HG03060 (cell line): Measurements from ENCODE around the gene C3orf20.
"Not testable (repeated sequence)": the region's sequence is repeated elsewhere in the genome, so short reads cannot be mapped to it uniquely, and the experiment has no call there.

ENCODE experiments used
- ATAC-seq: cut with Tn5 transposase; IDR thresholded peaks from one replicate; pipeline ENCODE4 v1.9.1; 2021; ENCODE audit warnings: low read depth, moderate number of reproducible peaks; ENCODE audit not compliant: unreplicated experiment

C3orf20 gene

DNA sequence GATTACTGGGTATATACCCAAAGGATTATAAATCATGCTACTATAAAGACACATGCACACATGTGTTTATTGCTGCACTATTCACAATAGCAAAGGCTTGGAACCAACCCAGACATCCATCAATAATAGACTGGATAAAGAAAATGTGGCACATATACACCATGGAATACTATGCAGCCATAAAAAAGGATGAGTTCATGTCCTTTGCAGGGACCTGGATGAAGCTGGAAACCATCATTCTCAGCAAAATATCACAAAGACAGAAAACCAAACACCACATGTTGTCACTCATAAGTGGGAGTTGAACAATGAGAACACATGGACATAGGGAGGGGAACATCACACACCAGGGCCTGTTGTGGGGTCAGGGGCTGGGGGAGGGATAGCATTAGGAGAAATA, 78.0 kb downstream of the C3orf20 start:
- ATAC-seq = not testable (repeated sequence)

DNA sequence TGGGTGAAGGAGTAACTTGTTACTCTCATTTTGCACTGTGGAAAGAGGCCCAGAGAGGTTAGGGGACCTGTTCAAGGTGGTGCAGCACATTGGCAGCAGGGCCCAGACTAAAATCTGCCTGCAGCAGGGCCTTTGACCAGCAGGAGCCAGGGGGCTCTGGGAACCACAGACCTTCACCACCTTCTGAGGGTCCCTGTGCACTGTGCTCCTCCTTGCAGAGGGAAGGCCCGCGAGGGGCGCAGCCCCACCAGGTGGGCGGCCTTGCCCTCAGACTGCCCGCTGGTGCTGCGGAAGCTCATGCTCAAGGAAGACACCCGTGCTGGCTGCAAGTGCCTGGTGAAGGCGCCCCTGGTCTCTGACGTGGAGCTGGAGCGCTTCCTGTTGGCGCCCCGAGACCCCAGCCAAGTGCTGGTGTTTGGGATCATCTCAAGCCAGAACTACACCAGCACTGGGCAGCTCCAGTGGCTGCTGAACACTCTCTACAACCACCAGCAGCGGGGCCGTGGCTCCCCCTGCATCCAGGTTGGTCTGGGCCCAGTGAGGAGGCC, 82.3 kb downstream of the C3orf20 start:
- no peak for ATAC-seq

DNA sequence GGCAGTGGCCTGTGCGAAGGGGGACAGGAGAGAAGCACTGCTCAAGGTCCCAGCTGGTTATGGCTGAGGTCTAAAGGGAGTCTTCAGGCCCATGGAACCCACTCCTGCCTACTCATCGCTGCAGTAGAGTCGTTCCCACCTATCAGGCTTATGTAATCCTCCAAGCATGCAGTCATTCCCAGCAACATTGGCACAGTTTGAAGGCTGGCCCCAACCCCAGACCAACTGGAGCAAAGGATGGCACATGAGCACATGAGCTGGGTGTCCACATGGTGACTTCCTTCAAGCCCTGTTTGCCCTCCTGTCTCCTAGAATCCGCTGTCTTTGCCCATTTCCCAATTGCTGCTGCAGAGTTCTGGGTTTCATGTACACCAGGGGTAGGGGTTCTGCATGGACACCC, 83.4 kb downstream of the C3orf20 start:
- no peak for ATAC-seq

DNA sequence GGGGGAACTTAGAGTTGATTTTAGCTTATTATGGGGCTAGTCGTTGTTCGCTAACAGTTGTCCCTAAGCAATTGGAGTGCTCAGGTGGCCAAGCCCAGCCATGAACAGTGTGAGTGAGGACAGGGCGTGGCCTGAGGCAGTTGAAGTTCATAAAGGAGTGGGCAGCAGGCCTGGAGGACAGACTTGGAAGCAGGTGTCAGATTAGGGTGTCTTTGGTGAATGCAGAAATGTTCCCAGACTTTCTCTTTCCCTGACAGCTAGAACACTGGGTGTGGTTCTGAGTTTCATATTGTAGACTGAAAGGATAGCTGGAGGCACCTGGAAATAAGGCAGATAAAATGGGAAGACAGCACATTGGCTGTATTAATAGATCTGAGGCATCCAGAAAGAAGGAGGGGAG, 84.0 kb downstream of the C3orf20 start:
- ATAC-seq = no peak

DNA sequence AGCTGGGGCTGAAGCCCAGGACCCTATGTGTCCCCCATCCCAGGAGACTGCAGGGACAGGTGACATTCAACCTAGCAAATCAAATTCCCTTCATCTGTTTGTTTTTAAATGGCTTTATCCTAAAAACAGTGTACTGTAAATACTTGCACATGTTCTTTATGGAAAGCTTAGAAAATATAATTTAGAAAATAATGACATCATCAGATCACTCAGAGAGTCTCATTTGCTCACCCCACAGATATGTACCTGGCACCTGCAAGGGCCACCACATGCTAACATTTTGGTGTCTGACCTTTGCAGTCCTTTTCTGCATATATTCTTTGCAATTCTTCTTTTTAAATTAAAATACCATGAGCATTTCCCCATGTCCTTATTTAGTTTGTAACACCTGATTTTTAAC, 85.2 kb downstream of the C3orf20 start:
- no peak for ATAC-seq

DNA sequence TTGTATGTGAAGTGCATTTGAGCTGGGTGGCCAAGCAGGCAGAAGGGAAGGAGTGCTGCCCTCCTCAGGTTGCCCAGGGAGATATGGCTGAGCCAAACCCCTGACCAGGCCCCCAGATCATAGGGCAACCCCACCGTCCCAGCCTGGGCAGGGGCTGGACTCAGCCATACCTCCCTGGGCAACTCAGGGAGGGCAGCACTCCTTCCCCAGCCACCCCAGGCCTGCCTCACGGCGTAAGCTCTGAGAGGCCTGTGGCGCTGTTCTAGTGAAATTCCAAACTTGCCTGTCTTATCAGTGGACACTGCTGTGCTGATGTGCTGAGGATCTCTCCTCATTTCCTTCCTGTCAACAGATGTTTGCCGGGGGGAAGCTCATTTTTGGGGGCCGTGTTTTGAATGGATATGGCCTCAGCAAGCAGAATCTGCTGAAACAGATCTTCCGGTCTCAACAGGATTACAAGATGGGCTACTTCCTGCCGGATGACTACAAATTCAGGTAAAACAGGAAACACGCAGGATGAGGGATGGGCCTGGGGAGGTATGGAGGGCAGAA, 86.3 kb downstream of the C3orf20 start:
- no peak for ATAC-seq

DNA sequence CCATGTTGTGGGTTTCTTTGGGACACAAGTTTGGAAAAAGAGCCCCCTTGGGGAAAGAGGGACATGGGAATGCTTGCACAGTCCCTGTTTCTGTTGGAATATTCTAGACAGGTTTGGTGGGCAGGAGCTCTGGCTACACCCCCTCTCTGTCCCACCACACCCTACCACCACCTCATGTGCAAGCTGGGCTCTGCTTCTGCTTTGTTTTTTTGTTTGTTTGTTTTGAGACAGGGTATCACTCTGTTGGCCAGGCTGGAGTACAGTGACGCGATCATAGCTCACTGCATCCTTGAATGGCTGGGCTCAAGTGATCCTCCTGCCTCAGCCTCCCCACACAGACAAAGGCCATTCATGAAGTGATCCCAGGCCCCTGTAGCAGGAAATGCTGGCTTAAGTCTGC, 86.9 kb downstream of the C3orf20 start:
- ATAC-seq = no peak

DNA sequence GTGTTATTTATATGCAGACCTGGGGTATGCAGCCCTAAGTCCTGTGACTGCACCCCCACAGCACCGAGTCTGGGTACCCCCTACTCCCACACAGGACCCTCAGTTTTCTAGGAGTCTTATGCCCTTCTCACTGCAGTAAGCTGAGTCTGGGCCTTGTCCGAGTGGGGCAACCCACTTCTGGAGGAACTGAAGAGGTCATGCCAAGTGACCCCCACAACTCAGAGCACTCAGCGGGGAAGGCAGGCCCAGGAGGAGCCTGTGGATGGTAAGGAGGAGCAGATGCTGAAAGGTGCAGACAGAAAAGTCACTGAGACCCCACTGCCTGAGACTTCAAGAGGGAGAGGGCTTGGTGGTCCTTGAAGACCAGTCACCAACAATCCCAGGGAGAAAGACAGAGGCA, 87.8 kb downstream of the C3orf20 start:
- no peak for ATAC-seq

DNA sequence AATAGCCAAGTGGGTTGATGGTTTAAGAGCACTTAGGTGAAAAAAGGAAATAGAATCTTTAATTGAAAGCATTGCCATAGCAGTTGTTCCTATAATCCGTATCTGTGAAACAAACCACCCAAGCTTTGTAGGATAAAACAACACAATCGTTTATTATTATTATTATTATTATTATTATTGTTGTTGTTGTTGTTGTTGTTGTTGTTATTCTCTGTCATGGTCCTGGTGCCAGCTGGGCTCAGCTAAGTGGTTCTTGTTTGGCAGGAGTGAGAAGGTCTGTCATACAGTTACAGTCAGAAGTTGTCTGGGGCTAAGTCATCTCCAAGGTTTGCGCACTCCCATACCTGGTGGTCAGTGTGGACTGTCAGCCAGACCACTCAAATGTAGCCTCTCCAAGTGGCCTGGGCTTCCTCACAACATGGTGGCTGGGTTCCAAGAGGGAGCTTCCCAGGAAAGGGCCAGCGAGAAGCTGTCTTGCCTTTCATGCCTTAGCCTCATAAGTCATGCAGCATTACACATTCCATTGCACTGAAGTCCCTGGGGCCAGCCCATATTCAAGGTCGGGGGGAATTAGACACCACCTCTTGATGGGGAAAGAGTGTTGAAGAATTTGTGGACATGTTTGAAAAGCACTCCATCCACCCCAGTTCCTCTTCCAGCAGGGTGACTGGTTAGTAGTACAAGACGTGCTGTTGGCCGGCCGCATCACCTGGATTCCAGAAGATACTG, 89.6 kb downstream of the C3orf20 start:
- ATAC-seq = no peak

DNA sequence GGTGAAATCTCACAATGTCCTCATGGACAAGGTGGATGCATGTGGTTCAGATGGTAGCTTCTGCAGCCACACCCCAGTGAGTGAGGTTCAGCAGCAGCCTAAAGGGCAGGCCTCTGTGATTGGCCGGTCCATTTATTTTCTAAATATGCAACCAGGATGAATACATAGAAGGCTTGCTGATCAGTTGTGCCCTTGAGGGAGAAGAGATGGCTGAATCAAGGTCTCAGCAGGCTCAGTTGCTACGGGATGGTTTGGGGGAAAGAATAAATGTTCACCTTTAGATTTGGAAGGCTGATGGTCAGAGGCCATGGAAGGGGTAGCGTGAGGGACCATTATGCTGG, 90.1 kb downstream of the C3orf20 start:
- ATAC-seq = no peak

DNA sequence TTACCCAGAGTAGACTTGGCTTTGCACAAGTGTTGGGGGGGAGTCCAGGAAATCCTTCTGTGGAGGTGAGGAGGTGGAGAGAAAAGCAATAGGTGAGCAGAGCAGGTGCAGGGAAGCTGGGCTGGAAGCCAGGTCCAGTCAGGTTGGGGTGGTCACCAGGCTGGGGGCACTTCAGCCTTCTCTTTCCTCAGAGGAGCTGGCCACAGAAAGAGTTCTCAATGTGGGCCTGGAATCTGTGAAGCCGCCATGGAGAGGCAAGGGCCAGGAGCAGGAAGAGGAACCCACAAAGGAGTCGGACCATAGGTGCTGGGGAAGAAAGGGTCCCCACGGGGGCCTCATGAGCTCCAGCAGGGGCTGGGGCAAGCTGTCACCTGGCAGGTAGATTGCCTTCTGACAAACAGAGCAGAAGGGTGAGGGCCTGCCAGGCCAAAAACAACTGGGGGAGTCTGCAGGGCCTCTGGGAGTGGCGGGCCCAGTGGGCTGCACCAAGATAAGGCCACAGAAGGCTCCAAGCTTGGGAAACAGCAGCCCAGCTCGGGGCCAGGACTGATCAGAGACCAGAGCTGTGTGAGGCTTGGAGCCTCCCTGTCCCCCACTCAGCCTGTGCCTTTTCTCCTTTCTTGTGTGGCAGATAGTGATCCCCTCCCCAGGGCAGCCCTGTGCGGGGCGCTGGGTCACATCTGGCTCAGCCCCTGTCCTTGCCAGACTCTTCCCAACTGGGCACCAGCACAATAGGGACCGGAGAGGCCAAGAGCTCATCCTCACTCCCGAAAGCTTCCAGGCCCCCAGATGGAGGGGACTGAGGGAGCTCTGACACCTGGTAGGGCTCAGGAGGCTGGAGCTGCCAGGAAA, 90.9 kb downstream of the C3orf20 start:
- no peak for ATAC-seq

DNA sequence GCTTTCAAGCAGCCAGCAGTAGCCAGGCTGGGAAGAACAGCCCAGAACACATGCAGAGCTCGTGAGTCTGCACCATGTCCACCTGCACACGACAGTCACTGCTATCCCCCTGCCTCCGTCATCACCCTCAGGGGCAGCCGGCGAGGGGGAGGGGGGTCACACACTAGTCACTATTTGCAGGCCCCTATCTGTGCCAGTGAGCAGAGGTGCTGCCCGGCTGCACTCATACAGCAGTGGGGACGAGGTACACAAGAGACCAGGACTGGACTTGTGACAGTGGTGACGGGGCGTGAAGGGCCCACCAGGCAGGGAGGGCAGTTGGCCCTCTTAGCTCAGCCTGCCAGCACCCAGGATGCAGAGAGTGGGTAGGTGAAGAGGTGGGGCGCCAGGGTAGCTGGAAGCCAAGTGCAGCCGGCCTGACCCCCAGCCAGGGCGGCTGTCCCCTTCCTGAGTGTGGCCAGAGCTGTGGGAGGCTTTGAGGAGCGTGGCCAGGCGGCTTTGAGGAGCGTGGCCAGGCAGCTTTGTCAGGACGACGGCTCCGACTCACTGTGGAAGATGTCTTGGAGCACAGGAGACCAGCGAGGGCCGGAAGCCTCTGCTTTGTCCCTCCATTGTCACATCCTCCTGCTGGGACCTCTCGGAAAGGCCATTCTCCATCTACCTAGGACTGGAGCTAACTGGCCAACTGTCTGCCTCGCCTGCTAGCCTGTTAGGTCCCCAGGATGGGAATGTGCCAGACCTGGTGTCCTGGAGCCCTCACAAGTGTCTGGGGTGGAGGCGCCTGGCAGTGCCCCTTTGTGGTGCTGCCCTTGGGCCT, 91.7 kb downstream of the C3orf20 start:
- no peak for ATAC-seq

DNA sequence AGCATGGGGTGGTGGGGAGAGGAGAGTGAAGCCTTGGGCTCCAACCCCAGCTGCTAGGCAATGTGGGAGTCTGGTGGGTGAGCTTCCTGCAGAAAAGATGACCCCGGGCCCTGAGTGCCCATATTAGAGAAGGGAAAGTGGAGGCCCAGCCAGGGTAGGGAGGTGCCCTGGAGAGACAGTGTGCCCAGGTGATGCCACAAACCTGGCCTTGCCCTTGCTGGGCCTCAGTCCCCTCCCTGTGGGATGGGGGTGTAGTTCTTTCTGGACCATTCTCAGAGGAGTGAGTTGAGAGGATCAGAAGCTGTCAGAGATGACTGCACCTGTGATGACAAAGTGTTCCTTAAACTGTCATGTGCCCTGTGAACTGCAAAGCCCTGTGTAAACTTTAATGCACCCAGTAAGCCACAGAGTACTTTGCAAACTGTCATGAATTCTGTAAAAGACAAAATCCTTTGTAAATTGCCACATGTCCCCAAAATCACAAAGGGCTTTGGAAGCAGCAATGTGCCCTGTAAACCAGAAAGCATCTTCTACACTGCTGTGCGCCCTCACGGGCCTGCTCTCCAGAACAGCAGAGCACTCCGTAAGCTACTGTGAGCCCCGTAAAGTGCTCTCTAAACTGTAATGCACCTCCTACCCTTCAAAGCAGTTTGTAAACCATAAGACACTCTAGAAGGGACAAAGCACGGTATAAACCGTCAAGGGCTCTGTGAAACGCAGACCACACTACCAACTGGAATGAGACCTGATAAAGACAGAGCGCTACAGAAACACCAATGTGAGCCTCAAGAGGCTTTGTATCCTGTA, 92.5 kb downstream of the C3orf20 start:
- no peak for ATAC-seq

DNA sequence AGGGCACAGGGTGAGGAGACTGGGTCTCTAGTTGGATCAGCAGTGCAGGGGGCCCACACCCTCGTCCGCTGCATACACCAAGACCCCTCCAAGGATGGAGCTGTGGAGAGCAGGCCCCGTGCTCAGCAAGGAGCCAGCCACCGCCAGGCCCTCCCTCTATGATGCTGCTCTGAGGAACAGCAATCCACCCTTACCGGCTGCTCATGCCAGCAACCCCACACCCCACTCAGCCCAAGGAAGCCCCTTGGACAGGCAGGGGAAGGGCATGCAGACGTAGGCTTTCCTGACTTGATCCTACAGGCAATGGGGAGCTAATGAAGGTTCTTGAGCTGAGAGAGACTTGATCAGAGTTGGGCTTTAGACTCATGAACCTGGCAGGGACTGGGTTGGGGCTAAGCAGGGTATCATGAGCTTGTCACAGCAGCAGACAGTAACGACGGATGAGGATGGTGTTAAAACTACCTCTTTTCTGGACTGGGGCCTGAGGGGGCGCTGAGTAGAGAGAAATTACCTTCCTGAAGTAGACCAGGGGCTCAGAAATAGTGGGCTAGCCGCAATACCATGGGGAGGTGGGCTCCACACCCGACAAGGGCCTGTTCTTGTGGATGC, 93.3 kb downstream of the C3orf20 start:
- no peak for ATAC-seq

DNA sequence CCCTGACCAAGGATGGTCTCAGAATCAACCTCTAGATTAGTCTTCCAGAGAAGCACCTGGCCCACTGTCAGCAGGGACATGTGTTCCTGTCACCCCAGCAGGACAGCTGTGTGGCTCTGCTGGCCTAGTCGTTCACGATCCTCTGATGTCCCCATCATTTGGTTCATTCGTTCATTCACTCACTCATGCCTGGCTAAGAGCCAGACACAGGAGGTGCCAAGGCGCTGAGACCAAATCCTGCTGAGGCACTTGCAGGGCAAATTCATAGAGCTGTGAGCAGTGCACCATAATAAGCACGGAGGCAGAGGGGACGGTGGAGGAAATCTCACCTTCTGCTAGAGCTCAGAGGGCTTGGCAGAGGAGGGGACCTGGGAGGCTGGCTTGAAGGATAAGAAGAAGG, 93.9 kb downstream of the C3orf20 start:
- no peak for ATAC-seq

DNA sequence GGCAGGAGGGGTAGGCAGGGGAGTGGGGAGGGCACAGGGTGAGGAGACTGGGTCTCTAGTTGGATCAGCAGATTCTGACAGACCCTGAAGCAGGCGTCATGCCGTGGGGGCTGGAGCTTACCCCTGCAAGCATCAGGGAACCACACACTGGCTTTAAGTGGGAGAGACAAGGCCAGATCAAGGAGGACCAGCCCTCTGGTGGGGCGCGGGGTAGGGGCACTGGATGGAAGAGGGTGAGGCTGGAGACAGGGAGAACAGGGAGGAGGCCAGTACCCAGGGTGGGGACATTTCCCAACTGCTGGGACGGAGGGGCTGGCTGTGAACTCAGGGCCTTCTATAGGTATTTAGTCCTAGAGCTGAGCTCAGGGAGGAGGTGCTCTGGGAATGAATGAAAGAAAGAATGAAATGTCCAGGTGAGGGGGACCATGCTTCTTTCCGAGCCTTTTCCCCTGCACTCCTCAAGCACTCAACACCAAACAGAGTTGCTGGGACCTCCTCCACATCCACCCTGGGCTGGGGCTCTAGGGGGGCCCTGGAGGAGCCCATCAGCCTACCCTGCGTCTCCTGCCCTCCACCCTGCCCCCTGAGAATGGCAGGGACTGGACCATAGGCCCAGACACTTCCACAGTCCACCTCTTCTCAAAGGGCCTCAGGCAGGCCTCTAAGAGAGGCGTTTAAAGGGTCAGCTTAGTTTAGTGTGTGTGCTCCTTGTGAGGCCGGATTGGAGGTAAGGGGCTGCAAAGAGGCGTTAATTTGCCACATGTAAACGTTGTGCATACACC, 94.8 kb downstream of the C3orf20 start:
- ATAC-seq = no peak

DNA sequence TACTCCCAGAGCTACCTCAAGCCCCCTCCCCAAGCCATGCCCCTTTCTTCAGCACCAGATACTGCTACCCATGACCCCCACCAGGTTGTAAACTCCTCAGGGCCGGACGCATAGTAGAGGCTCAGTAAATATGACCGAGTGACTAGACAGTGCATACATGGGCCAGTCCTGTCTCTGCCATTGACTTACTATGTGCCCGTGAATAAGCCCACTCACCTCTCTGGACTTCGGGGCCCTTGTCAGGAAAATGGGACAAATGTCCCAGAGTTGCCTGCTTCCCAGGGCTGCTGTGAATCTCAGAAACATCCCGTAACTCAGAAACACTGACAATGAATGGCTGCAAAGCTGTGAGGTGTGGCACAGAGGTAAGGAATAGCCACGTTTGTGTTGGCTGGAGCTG, 95.7 kb downstream of the C3orf20 start:
- ATAC-seq = no peak

DNA sequence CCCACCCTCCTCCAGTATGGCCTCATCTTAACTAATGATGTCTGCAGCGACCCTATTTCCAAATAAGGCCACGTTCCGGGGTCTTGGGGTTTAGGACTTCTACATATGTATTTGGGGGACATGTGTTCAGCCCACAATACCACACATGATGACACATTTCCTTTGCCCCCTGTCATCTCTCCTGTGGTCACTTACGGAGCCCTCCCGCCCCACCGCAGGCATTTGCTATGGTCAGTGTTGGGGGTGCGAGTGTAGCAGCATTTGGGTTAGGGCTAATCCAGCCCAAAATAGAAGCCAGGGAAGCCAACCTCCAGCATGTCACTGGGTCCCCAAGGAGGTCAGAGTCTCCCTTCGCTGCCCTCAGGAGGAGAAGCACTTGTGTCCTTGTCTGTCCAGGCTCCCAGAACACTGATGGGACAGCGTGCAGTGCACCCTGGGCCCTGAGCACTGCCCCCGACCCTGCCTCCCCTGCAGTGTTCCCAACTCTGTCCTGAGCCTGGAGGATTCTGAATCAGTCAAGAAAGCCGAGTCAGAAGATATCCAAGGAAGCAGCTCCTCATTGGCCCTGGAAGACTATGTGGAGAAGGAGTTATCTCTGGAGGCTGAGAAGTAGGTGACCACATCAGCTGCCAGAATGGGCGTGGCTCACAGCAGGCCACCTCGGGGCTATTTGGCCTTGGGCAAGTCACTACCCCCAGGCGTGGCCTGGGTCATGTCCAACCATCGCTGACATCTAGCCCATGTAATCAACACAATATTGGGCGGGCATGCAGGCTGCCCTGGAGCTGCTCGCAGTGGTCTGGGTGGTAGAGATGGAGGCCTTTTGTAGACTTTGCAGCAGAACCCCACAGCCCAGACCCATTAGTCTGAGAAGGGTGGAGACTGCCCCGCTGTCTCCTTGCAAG, 96.9 kb downstream of the C3orf20 start:
- ATAC-seq = no peak
